GM21529 (cell line): Measurements from ENCODE around the gene TCP11X2.
"Not testable (repeated sequence)": the region's sequence is repeated elsewhere in the genome, so short reads cannot be mapped to it uniquely, and the experiment has no call there.

ENCODE experiments used
- ATAC-seq: cut with Tn5 transposase; IDR thresholded peaks from one replicate; pipeline ENCODE4 v1.9.1; 2021; ENCODE audit not compliant: unreplicated experiment

Gene TCP11X2

GRCh38 chrX:102471762-102472220, at the start of gene TCP11X2:
TCP11X2 (minus strand) TSS chrX:102471812.
- ATAC-seq = not testable (repeated sequence)

GRCh38 chrX:102517326-102517725, 45.7 kb upstream of the TCP11X2 start:
- no peak for ATAC-seq

GRCh38 chrX:102515975-102516941, 44.6 kb upstream of the TCP11X2 start, which contains the start of gene TMSB15A:
TMSB15A (minus strand) TSS chrX:102516739.
- peak; percentile 92 for ATAC-seq

- no peak for ATAC-seq
These were observed 42.9 kb upstream of the TCP11X2 start for GRCh38 chrX:102514536-102514935.

- ATAC-seq = no peak
These were observed 27.1 kb upstream of the TCP11X2 start for GRCh38 chrX:102498732-102499131.

GRCh38 chrX:102491766-102492165, 20.2 kb upstream of the TCP11X2 start:
- ATAC-seq = no peak

GRCh38 chrX:102478765-102479164, 7.2 kb upstream of the TCP11X2 start:
- not testable (repeated sequence) for ATAC-seq

- ATAC-seq = not testable (repeated sequence)
These were observed 1.4 kb downstream of the TCP11X2 start for GRCh38 chrX:102470215-102470614.

- ATAC-seq = not testable (repeated sequence)
These were observed 13.0 kb downstream of the TCP11X2 start for GRCh38 chrX:102458615-102459014.

- ATAC-seq = not testable (repeated sequence)
These were observed 31.7 kb downstream of the TCP11X2 start, which contains the start of gene NXF2B for GRCh38 chrX:102439908-102440307. NXF2B (minus strand) TSS chrX:102440008; CDS start chrX:102380036, 59,972 bp downstream.

- not testable (repeated sequence) for ATAC-seq
These were observed 57.1 kb downstream of the TCP11X2 start for GRCh38 chrX:102414493-102414892.
